Cerebellar nuclear complex (tissue), 1 donor: ENCODE measurements around the gene CAPN8.

Experiments used
- DNase-seq, 2 experiments: peaks; one replicate each; lab custom pipeline; 2025; lab: John Stamatoyannopoulos, UW

CAPN8 gene

GRCh38 chr1:223654083-223654482 is 11.4 kb downstream of the CAPN8 start:
- no peak for DNase-seq

- DNase-seq: no peak
These were observed 12.1 kb downstream of the CAPN8 start for GRCh38 chr1:223653431-223653830.

GRCh38 chr1:223653015-223653414 is 12.5 kb downstream of the CAPN8 start:
- no peak for DNase-seq

- DNase-seq: no peak
These were observed 13.0 kb downstream of the CAPN8 start for GRCh38 chr1:223652436-223652941.

- DNase-seq: no peak
These were observed 14.1 kb downstream of the CAPN8 start for GRCh38 chr1:223651291-223651991.

GRCh38 chr1:223650465-223650864 is 15.0 kb downstream of the CAPN8 start:
- peak; percentile 54 to 84 for DNase-seq

GRCh38 chr1:223649222-223649621 is 16.3 kb downstream of the CAPN8 start:
- DNase-seq: no peak

- DNase-seq: no peak
These were observed 18.3 kb downstream of the CAPN8 start for GRCh38 chr1:223647249-223647648.

- DNase-seq: no peak
These were observed 19.6 kb downstream of the CAPN8 start for GRCh38 chr1:223645903-223646302.

- DNase-seq: no peak
These were observed 23.3 kb downstream of the CAPN8 start for GRCh38 chr1:223642237-223642636.

GRCh38 chr1:223641523-223642039 is 23.9 kb downstream of the CAPN8 start:
- no peak for DNase-seq

GRCh38 chr1:223639331-223639749 is 26.2 kb downstream of the CAPN8 start:
- DNase-seq: no peak

- DNase-seq: no peak
These were observed 30.3 kb downstream of the CAPN8 start for GRCh38 chr1:223635236-223635635.

GRCh38 chr1:223634423-223634822 is 31.1 kb downstream of the CAPN8 start:
- no peak for DNase-seq

GRCh38 chr1:223631956-223632355 is 33.5 kb downstream of the CAPN8 start:
- DNase-seq: no peak

- DNase-seq: no peak
These were observed 34.0 kb downstream of the CAPN8 start for GRCh38 chr1:223631473-223631872.

GRCh38 chr1:223629126-223629457 is 36.4 kb downstream of the CAPN8 start:
- DNase-seq: no peak

- no peak for DNase-seq
These were observed 37.0 kb downstream of the CAPN8 start for GRCh38 chr1:223628233-223629125.

- no peak for DNase-seq
These were observed 43.2 kb downstream of the CAPN8 start for GRCh38 chr1:223622132-223622842.

GRCh38 chr1:223621312-223621734 is 44.2 kb downstream of the CAPN8 start:
- DNase-seq: no peak

- DNase-seq: no peak
These were observed 45.1 kb downstream of the CAPN8 start for GRCh38 chr1:223620297-223620897.

GRCh38 chr1:223618680-223619079 is 46.8 kb downstream of the CAPN8 start:
- no peak for DNase-seq
